ENCODE measurements around the gene KCNJ12. TPM values are rescaled to one million over a fixed set of nuclear protein-coding genes. Genes with fewer than 3 reads are reported as not detected.

Gene KCNJ12
- total RNA-seq, 1 donor = 14.5 TPM

DNA sequence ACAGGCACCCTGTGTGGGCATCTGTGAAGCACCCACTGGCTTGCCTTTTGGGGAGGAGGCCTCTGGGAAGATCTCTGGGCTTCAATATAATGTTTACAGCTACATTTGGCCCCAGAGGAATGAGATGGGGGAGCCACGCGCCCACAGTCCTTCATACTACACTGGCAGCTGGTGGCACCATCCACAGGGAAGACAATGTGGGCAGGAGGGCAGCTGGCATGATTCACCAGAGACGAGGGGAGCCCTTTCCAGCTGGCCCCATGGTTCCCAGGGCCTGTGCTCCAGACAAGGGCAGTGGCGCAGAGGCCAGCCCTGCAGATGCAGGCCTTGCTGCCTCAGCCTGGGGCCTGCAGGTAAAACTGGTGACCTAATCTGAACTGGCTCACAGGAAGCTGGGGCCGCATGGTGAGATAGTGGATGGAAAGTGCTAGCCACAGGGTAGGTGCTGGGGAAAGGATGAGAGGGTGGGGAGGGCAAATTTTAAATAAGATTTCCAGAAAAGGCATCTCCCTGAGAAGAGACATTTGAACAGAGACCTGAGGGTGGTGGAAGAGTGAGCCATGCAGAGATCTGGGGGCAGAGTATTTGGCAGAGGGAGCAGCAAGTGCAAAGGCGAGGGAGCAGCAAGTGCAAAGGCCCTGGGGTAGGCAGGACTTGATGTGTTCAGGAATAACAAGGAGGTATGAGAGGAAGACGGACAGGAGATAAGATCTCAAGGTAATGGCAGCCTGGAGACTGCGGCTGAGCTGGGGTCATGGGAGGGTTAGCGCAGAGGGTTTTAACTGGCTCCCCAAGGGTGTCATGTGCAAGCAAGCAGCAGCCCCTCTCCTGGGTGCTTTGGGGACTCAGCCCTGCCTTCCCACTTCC lies 12.1 kb upstream of the KCNJ12 start:
- no peak for DNase-seq (ENCODE audit: low read depth in 2 of 3, low spot score in 2 of 3)

DNA sequence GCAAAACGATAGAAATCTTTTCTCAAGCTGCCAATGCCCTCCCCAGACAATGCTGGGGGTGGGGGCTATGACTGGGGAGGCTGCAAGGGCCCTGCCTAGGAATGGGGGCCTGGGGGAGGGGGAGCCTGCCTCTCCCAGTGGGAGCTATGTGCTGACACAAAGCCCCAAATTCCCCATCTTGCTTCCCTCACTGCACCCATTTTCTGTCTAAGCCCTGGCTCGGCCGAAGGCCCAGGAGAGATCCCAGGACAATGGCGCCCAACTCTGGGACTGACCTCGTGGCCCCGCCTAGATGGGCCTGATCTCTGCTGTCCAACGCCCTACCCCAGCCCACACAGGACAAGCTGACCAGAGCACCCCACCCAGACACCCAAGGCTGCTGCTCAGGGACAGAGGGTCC lies 11.1 kb upstream of the KCNJ12 start:
- DNase-seq (ENCODE audit: low read depth in 2 of 3, low spot score in 2 of 3) = no peak

DNA sequence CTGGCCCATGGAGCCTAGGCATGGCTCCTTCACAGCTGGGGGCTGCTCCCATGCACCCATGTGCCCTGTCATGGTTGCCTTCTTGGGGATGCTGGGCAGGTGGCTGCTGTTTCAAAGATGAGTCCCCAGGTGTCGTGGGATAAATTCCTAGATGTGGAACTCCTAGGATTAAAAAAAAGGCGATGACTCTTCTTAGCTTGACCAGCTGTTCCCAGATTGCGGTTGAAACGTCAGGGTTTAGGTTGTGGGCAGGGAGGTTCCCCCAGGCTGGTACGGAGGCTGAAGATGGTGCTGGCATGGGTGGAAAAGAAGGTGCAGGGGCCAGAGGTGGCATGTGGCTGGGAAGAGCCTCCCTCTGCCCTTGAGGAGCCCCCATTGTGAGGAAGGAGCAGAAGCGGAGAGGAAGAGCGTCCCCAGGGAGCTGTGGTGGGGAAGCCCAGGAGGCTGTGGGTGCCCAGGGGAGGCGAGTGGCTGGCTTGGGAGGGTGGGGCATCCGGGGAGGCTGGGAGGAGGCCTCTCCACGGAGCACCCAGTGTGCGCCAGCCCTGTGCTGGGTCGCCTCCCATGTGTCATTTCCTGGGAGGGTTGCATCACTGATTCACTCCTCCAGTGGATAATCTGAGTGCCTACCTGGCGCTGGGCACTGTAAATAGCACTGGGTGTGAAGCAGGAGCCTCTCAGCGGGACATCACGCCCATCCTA lies 7.5 kb upstream of the KCNJ12 start:
- DNase-seq (ENCODE audit: low read depth in 2 of 3, low spot score in 2 of 3) = no peak

DNA sequence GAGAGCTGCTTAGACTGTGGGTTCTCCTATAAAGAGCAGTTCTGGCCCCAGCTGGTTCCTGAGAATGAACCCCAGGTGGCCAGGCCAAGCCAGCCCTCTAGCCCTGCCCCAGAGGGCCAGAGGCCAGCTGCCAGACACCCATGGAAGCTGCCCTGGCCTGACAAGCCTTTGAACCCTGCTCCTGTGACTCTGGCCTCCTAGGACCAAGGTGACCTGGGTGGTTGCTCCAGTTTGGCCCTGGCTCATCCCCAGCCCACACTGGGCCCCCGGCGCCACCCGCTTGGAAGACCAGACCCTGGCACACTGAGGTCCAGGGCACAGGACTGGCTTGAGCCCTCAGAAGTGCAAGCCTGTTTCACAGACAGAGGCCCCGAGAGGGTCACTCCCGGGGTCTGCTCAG lies 6.8 kb upstream of the KCNJ12 start:
- no peak for DNase-seq (ENCODE audit: low read depth in 2 of 3, low spot score in 2 of 3)

DNA sequence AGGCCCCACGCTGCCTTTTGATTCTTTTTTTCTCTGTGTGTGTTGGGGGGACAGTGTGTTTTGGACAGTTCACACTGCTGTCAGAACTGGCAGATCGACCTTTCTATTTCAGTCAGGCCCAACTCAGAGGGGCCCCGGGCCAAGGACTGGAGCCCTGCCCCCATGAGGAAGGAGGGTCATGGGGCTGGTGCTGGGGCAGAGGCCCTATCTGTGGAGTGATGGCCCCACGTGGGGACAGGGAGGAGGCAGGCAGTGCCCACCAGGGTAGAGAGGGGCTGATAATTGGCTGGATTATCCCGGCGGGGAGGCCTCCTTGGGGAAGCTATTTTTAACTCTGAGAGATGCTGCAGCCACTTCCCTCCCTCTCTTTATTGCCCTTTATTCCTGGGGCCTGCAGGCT lies 5.7 kb upstream of the KCNJ12 start:
- DNase-seq (ENCODE audit: low read depth in 2 of 3, low spot score in 2 of 3) = no peak

DNA sequence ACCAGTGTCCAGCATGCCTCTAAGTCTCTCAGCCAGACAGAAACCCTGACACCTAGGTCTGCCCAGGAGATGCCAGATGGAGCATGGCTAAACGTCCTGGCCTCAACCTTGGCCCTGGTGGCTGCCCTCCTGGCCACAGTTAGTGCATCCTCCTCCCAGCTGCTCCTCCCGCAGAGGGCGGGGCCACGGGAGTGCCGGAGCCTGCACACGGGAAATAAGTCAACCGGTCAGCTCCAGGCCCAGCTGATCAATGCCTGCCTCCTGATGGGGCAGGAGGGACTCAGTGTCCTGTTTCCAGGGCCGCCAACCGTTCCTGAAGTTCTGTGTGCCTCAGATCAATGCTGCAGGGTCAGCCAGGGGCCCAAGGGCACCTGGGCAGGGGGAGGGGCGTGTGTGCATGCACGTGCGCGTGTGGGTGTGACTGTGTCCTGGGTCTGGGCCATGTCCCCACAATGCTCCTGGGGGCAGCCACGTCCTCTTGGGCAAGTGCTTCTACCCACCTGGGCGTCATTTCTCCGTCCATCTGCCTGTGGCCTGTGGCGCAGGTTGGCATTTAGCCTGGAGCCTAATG lies 4.6 kb upstream of the KCNJ12 start:
- no peak for DNase-seq (ENCODE audit: low read depth in 2 of 3, low spot score in 2 of 3)

DNA sequence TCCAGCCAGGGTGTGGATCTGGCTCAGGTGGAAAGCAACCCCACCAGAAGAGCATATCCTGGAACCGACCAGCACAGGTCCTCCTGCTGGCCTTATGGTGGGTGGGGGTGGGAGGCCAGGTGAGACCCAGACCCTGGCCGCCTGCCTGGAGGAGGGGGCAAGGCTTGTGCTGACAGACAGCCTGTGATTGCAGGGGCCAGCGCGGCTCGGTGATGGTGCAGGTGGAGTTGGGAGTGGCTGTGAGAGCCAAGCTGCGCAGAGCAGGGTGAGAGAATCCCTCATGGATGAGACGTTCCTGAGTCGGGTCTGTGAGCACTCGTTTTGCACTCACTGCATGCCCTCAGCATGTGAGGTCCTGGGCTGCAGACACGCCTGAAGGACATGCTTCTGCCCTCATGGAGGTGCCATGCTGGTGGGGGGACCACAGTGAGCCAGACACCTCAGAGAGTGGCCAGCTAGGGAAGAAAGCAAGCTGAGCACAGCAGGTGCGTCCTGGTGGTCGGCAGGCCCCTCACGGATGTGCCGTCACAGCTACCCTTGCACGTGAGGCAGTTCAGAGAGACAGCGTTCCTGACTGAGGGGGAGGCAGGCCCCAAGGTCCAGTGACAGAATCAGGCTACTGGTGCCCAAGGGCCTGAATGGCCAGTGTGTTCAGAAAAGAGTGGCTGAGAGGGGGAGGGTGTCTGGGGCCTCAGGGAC lies 3.8 kb upstream of the KCNJ12 start:
- DNase-seq (ENCODE audit: low read depth in 2 of 3, low spot score in 2 of 3) = no peak

DNA sequence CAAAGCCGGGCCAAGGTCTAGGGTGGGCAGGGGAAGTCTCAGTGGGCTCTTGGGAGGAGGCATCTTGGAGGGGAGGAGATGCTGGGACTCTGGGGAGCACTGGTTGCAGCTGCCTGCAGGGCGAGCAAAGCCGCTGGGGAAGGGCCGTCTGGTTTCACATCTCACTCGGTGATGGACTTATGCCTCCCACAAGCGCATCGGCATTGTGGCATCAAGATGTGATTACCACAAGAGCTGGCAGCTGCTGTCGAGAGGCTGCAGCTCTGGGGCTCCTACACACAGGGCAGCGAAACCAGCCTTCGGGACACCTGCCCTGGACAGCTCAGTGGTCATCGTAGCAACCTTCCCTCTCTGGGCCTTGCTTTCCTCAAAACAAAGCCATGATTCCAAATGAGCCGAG lies 3.1 kb upstream of the KCNJ12 start:
- DNase-seq (ENCODE audit: low read depth in 2 of 3, low spot score in 2 of 3) = no peak

DNA sequence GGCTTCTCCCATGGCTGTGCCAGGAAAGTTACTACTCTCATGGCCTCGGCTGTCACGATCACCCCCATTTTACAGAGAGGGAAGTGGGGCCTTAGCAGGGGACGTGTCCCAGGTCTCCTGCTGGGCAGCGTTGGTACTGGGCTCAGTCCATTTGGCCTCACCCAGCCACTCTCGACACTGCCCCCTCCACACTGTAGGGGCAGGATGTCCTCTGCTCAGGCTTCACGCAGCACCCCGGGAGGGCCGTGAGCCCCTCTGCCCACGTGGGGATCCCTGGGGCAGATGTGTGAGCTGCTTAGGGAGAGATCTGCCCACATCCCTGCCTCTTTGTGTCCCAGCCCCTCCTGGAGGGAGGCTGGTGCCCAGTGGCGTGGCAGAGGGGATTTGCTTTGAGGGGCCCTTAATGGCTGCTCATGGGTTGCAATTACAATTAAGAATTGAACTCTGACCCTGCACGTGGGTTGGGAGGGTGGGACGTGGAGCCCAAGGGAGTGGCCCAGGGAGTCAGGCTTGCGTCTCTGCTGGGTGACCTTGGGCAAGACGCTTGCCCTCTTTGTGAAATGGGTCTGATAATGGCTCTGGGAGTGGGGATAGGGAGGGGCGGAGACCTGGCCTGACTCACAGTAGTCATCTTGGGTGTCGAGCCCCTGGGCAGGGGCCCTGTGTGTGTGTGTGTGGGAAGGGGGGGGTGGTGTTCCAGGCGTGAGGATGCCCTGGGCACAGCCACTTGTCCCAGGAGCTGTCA lies 2.3 kb upstream of the KCNJ12 start:
- no peak for DNase-seq (ENCODE audit: low read depth in 2 of 3, low spot score in 2 of 3)

DNA sequence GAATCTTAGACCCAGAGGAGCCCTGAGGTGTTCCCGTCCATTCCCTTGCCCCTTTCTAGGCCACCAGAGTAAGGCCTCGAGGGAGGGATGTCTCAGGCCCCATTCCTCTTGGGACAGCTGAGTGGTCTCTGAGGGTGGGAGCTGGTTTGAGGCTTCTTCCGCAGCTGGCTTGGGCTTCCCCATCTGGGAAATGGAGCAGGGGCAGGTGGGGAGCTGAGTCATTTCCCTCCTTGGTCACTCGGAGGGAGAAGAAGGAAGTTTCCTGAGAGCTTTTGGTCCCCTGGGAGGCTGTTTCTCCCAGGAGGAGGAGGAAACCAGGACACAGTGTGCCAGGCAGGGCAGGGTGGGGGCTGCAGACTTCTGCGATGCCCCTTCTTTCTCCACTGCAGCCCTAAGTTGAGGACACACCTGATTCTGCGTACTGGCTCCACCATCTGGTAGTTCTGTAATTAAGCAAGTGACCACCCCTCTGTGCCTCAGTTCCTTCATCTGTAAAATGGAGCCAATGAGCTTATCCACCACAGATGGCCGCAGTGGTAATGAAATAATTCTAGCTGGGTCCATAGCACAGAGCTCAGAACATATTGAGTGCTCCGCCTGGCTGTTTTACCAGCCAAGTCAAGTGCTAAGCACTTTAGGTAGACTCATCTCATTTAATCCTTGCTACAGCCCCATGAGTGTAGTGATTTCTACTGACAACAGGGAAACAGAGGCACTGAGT lies 1.6 kb upstream of the KCNJ12 start:
- DNase-seq (ENCODE audit: low read depth in 2 of 3, low spot score in 2 of 3) = no peak

DNA sequence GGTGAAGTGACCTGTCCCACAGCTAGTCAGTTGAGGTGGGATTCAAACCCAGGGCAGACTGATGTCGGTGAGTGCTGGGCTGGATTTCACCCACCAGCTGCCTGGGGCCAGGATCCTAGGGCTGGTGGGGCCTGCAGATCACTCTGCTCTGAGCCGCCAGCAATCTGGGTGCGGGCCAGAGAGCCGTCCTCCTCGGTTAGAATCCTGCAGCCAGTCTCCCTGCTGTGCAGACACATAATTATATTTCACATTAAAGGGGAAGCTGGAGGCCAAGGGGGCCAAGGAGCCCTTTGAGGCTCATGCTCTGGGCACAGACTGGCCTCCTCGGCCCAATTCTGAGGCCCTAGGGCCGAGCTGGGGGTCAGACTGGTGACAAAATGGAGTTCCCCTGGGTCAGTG lies 996 bp upstream of the KCNJ12 start:
- DNase-seq (ENCODE audit: low read depth in 2 of 3, low spot score in 2 of 3) = no peak

DNA sequence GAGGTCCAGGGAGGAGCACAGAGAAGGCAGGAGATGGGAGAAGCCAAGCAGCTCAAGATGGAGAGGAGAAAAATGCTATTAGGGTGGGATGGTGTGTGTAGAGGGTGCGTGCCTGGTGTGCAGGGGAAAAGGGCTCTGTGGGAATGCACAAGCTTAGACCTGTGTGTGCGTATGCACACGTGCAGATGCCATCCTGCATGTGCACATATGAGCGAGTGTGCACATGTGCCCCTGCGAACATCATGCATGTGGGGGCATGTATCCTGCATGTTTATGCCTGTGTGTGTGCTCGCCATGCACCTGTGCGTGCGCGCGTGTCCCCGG lies 438 bp upstream of the KCNJ12 start:
- DNase-seq (ENCODE audit: low read depth in 2 of 3, low spot score in 2 of 3) = no peak

DNA sequence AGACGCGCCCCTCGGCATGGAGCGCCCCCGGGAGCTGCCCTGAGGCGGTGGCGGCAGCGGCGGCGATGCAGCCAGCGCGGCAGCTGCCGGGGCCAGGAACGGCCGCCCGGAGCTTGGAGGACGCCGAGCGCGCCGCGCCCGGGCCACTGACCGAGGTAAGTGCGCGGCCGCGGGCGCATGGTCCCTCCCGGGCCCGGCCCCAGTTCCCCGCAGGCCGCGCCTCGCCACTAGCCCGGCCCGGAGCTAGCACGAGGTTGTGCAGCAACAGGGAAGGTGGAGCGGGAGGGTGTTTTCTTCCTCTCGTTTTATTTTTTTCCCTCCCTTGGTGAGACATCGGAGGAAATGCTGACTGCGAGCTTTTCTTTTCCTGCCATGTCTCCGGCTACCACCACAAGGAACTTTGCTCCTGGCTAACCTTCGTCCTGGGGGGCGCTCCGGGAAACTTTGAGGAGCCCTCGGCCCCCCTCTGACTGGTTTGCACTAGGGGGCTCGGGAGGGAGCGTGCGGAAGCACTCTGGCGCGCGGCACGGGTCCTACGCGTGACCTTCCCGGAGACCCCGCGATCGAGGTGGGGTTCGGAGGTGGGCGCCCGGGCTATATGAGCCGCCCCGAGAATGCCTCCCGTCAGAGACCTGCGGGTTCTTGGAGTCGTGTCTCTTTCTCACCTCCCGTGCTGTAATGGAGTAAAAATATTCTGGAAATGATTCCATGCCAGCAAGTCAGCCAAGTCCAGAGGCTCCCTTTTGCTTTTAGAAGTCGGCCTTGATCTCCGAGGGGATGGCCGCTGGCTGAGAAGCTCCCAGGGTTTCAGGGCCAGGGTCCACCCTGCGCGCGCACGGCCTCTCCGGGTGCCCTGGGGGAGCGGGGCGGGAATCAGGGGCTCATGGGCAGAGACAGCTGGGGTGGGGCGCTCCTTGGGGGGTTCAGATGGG lies 868 bp downstream of the KCNJ12 start:
- peak in 1 of 3 donors; percentile 22 for DNase-seq (ENCODE audit: low read depth in 2 of 3, low spot score in 2 of 3)

DNA sequence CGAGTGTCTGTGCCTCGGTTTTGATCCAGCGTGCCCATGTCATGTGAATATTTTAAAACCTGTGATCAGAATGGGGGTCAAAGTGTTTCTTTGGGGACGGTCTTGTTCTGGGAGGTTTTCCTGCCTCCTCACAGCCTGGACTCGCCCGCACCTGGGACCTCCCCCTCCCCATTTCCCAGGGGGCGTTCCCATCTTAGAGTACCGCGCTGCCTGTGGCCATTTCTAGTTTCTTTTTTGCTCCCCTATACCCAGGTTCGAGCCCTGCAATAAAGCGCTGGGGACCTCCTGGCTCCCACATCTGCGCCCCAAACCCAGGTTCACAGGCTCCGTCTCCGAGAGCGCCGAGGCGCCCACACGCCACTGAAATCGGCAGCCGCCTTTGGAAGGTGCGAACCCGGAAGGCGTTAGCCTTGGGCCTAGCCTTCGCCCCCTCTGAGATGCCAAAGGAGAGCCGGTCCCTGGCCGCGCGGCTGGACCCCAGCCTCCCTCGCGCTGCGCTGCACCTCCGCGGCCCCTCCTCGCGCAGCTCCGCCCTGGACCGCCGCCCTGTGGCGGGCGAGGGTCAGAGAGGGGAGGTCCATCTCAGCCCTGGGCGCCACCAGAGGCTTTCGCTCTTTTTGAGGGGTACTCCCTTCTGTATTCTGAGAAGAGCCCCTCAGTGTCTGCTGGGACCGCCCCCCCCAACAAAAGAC lies 1.7 kb downstream of the KCNJ12 start:
- no peak for DNase-seq (ENCODE audit: low read depth in 2 of 3, low spot score in 2 of 3)

DNA sequence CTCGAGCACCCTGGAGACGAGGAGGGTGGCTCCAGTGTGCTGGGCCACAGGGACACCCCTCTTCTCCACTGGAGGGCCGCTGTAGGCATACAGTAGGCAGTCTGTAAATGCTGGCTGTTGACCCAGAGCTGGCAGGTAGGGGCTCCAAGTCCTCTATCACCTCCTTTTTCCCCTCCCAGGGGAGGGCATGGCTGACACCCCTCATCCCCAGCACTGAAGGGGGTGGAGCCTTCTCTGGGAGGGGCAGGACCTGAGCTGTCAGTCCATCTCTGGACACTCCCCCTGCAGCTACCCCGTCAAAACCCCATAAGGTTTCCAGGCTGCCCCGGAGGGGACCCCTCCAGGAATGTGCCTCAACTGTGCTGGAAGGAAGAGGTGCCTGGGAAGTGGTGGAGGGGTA lies 2.4 kb downstream of the KCNJ12 start:
- DNase-seq (ENCODE audit: low read depth in 2 of 3, low spot score in 2 of 3) = no peak

DNA sequence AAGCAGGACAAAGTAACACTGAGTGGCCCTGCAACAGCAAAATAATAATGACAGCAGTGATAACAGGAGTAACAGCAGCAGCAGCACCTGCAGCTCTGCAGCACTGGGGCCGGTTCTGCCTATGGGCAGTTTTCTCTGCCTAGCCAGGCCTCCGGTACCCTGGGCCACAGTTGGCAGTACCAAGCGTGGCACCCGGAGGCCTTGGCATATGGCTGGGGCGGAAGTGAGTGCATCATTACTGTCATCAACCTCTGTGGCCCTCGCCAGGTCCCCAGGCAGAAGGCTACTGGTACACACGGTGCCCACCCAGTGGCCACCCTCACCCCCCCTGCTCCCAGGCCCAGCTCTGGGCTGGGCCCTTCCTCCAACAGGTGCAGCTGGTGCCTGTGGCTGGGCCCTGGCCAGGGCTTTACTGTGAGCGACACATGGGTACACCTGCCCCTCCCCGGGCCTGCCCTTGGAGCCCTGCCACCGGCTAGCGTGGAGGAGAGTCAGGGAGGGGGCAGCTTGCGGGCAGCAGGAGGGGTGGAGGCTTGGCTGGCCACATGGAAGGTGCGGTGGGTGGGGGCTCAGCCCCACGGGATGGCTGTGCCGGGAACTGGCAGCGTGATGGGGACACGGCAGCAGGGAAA lies 3.0 kb downstream of the KCNJ12 start:
- no peak for DNase-seq (ENCODE audit: low read depth in 2 of 3, low spot score in 2 of 3)

DNA sequence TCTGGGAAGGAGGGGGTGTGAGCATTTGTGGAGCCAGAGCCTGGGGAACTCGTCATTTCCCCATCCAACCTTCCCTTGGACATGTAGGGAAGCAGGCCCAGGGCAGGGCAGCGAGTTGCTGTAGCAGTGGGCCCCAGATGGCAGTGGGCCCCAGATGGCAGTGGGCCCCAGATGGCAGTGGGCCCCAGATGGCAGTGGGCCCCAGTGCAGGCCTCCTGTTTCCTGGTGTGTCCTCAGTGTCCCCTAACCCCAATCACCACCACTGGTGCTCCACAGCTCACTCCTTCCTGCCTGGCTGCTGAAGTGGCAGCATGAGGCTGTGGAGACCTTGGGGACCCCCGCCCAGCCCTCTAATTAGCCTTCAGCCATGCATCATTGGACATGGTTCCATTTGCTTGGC lies 4.5 kb downstream of the KCNJ12 start:
- DNase-seq (ENCODE audit: low read depth in 2 of 3, low spot score in 2 of 3) = no peak

All from hematopoietic multipotent progenitor cell (in vitro differentiated cells).